GM23338 (cell line): ENCODE data around the gene ATN1. TPM values are rescaled to one million over a fixed set of nuclear protein-coding genes. Genes with fewer than 3 reads are reported as not detected.

Source experiments
- ATAC-seq: fragments of 200-7000 bp; cut with Tn5 transposase; 3 replicates; pipeline ENCODE4 v1.9.1; 2020
- DNase-seq: peaks from one replicate; pipeline ENCODE4 v3.0.0-alpha.2; 2015; ENCODE audit warnings: low spot score
- H2AFZ ChIP-seq: fragments of 200-600 bp; sonication (generic); 2 replicates; pipeline ENCODE4 v1.8.0; 2016; ENCODE audit warnings: antibody characterized with exemption, mild to moderate bottlenecking, moderate library complexity
- H3F3A ChIP-seq: fragments of 200-600 bp; sonication (generic); replicated peaks from 2 replicates; pipeline ENCODE4 v1.8.0; 2017; ENCODE audit warnings: antibody characterized with exemption, mixed run types, low read depth
- H3K27ac ChIP-seq: fragments of 200-600 bp; sonication (generic); 2 replicates; pipeline ENCODE4 v1.6.1; 2016; ENCODE audit warnings: low read depth
- H3K27me3 ChIP-seq: fragments of 200-600 bp; sonication (generic); 2 replicates; pipeline ENCODE4 v1.8.0; 2016; ENCODE audit warnings: mild to moderate bottlenecking, mixed run types, moderate library complexity; ENCODE audit not compliant: insufficient read depth
- H3K36me3 ChIP-seq: fragments of 200-600 bp; sonication (generic); 2 replicates; pipeline ENCODE4 v1.8.0; 2016; ENCODE audit warnings: mild to moderate bottlenecking; ENCODE audit not compliant: insufficient read depth
- H3K4me1 ChIP-seq: fragments of 200-600 bp; sonication (generic); 2 replicates; pipeline ENCODE4 v1.8.0; 2016; ENCODE audit warnings: mild to moderate bottlenecking, moderate library complexity; ENCODE audit not compliant: insufficient read depth
- H3K4me2 ChIP-seq: fragments of 200-600 bp; sonication (generic); 2 replicates; pipeline ENCODE4 v1.7.1; 2017; ENCODE audit warnings: mixed run types
- H3K4me3 ChIP-seq: fragments of 200-600 bp; sonication (generic); 2 replicates; pipeline ENCODE4 v1.6.1; 2016; ENCODE audit warnings: mixed run types
- H3K79me2 ChIP-seq: fragments of 200-600 bp; sonication (generic); replicated peaks from 2 replicates; pipeline ENCODE4 v1.8.0; 2017; ENCODE audit warnings: mild to moderate bottlenecking; ENCODE audit not compliant: insufficient read depth
- H3K9me2 ChIP-seq: fragments of 200-600 bp; sonication (generic); 2 replicates; pipeline ENCODE4 v1.8.0; 2017; ENCODE audit not compliant: insufficient read depth
- H4K20me1 ChIP-seq: fragments of 200-600 bp; sonication (generic); replicated peaks from 2 replicates; pipeline ENCODE4 v1.8.0; 2017; ENCODE audit warnings: mild to moderate bottlenecking; ENCODE audit not compliant: insufficient read depth
- H3K27ac Mint-ChIP-seq: 2 replicates; pipeline ENCODE4 v1.8.0; 2020; ENCODE audit warnings: inconsistent platforms, mild to moderate bottlenecking, moderate library complexity, mixed read lengths
- H3K27me3 Mint-ChIP-seq: 3 replicates; pipeline ENCODE4 v1.8.0; 2022; ENCODE audit warnings: low read depth, mild to moderate bottlenecking, moderate library complexity, mixed read lengths, inconsistent platforms; ENCODE audit not compliant: insufficient read depth, poor library complexity
- H3K36me3 Mint-ChIP-seq: 3 replicates; pipeline ENCODE4 v1.8.0; 2021; ENCODE audit warnings: low read depth, mild to moderate bottlenecking, inconsistent platforms, moderate library complexity, mixed read lengths
- H3K4me1 Mint-ChIP-seq: 3 replicates; pipeline ENCODE4 v1.8.0; 2020; ENCODE audit warnings: mild to moderate bottlenecking, inconsistent platforms, mixed read lengths
- H3K4me3 Mint-ChIP-seq: 3 replicates; pipeline ENCODE4 v1.8.0; 2021; ENCODE audit warnings: moderate library complexity, mild to moderate bottlenecking, inconsistent platforms, mixed read lengths
- H3K9me3 Mint-ChIP-seq: 3 replicates; pipeline ENCODE4 v1.8.0; 2020; ENCODE audit warnings: moderate library complexity, mild to moderate bottlenecking, inconsistent platforms, mixed read lengths
- CREB1 ChIP-seq: fragments of 250-450 bp; sonication (Bioruptor Pico); IDR thresholded peaks from 2 replicates; pipeline ENCODE4 v1.5.0; 2020; ENCODE audit warnings: low read depth, mild to moderate bottlenecking, moderate library complexity
- CTCF ChIP-seq, 2 experiments: fragments of 200-600 bp in 1 of 2; sonication (generic) in 1 of 2; conservative IDR thresholded peaks; 2 replicates each; pipeline versions ENCODE4 v1.5.1 to v1.6.1; 2016 to 2017; ENCODE audit warnings: antibody characterized with exemption in 2 of 2, low read depth in 2 of 2, mild to moderate bottlenecking in 2 of 2, moderate library complexity in 1 of 2
- ETS1 ChIP-seq: IDR thresholded peaks from 2 replicates; pipeline ENCODE4 v1.6.1; 2016; ENCODE audit warnings: antibody characterized with exemption
- EZH2 ChIP-seq: fragments of 200-600 bp; sonication (generic); IDR thresholded peaks from one replicate; pipeline ENCODE4 v1.8.0; 2017; ENCODE audit warnings: antibody characterized with exemption, mild to moderate bottlenecking, low read depth; ENCODE audit not compliant: unreplicated experiment
- EZH2phosphoT487 ChIP-seq: fragments of 200-600 bp; sonication (generic); IDR thresholded peaks from one replicate; pipeline ENCODE4 v1.8.1; 2018; ENCODE audit warnings: antibody characterized with exemption; ENCODE audit not compliant: unreplicated experiment
- JUNB ChIP-seq: IDR thresholded peaks from one replicate; pipeline ENCODE4 v1.6.1; 2016; ENCODE audit warnings: antibody characterized with exemption; ENCODE audit not compliant: unreplicated experiment
- NANOG ChIP-seq: IDR thresholded peaks from 2 replicates; pipeline ENCODE4 v1.6.1; 2016; ENCODE audit warnings: antibody characterized with exemption, borderline replicate concordance
- POLR2AphosphoS5 ChIP-seq: IDR thresholded peaks from 2 replicates; pipeline ENCODE4 v1.6.1; 2016; ENCODE audit warnings: antibody characterized with exemption, low read depth
- REST ChIP-seq: IDR thresholded peaks from one replicate; pipeline ENCODE4 v1.6.1; 2018; ENCODE audit warnings: antibody characterized with exemption; ENCODE audit not compliant: unreplicated experiment
- STAT1 ChIP-seq: IDR thresholded peaks from one replicate; pipeline ENCODE4 v1.6.1; 2016; ENCODE audit warnings: antibody characterized with exemption; ENCODE audit not compliant: unreplicated experiment
- ZNF114 ChIP-seq: fragments of 250-450 bp; sonication (Bioruptor Pico); IDR thresholded peaks from 2 replicates; pipeline ENCODE4 v1.5.0; 2020; ENCODE audit warnings: mild to moderate bottlenecking, moderate library complexity
- ZNF331 ChIP-seq: fragments of 250-450 bp; sonication (Bioruptor Pico); IDR thresholded peaks from 2 replicates; pipeline ENCODE4 v1.5.0; 2020; ENCODE audit warnings: low read depth, mild to moderate bottlenecking, moderate library complexity
- ZNF462 ChIP-seq: fragments of 250-450 bp; sonication (Bioruptor Pico); IDR thresholded peaks from 2 replicates; pipeline ENCODE4 v1.5.0; 2020; ENCODE audit warnings: mild to moderate bottlenecking, moderate library complexity
- polyA plus RNA-seq: library from polyadenylated mRNA; unstranded; fragments of >200 nt; fragmentation: Nextera tagmentation; extraction: Ambion mirVana; gene quantifications from 2 replicates; pipeline ENCODE4 v1.2.1, GENCODE V29; 2016
- total RNA-seq: library from RNA; depleted of rRNA; stranded (reverse); fragments of >200 nt; shearing (Covaris generic); gene quantifications from 2 replicates; pipeline ENCODE4 v1.2.3, GENCODE V29; 2014

Gene ATN1
- total and polyA plus RNA-seq, 2 experiments from 2014 or later = 27.2 to 49.6 TPM

GRCh38 chr12:6914947-6915788, 12.6 kb upstream of the ATN1 start:
- Histone ChIP-seq H4K20me1 (no peaks in the 10 kb centered on the region), H3K9me2 (no peaks in the 10 kb centered on the region), H3K27me3 (no peaks in the 10 kb centered on the region), H3K4me1 (peaks cover 19% of the 10 kb centered on the region), H2AFZ (peak overlapping the region; percentile 85), H3F3A (0 out of 2 replicates have a peak, but pooled peaks cover 15% of the 10 kb centered on the region), H3K36me3 (peaks cover 6% of the 10 kb centered on the region), H3K4me2 (peak overlapping the region; percentile 98), H3K4me3 (peak overlapping the region; percentile 92), H3K27ac (no peak overlapping the region), H3K79me2 (peaks cover 8% of the 10 kb centered on the region)
- H3K4me3 Mint-ChIP-seq = peak overlapping the region; percentile 97
- H3K36me3 Mint-ChIP-seq = peaks cover 42% of the 10 kb centered on the region
- peaks cover 17% of the 10 kb centered on the region for H3K27me3 Mint-ChIP-seq
- ATAC-seq = peak; percentile 49
- TF ChIP-seq CTCF (conservative IDR thresholded peaks at IDR 0.05; ENCODE audit: low read depth in 2 of 2) (no peak), ZNF331 (CRISPR knock-in tag) (no peak), EZH2 (no peak), JUNB (no peak), CREB1 (CRISPR knock-in tag) (no peak), ZNF462 (CRISPR knock-in tag) (no peak), REST (no peak), ETS1 (no peak), EZH2phosphoT487 (no peak), POLR2AphosphoS5 (no peak), ZNF114 (CRISPR knock-in tag) (no peak), NANOG (no peak), STAT1 (no peak)
- peak overlapping the region; percentile 43 for H3K27ac Mint-ChIP-seq
- peaks cover 39% of the 10 kb centered on the region for H3K4me1 Mint-ChIP-seq
- DNase-seq = peak; percentile 87
- H3K9me3 Mint-ChIP-seq = no peaks in the 10 kb centered on the region
